GM23338 (cell line): ENCODE measurements around the gene CCDC138. TPM values are rescaled to one million over a fixed set of nuclear protein-coding genes. Genes with fewer than 3 reads are reported as not detected.

Experiments
- CREB1 ChIP-seq: fragments of 250-450 bp; sonication (Bioruptor Pico); IDR thresholded peaks from 2 replicates; pipeline ENCODE4 v1.5.0; 2020; ENCODE audit warnings: low read depth, mild to moderate bottlenecking, moderate library complexity
- POLR2AphosphoS5 ChIP-seq: IDR thresholded peaks from 2 replicates; pipeline ENCODE4 v1.6.1; 2016; ENCODE audit warnings: antibody characterized with exemption, low read depth
- STAT1 ChIP-seq: IDR thresholded peaks from one replicate; pipeline ENCODE4 v1.6.1; 2016; ENCODE audit warnings: antibody characterized with exemption; ENCODE audit not compliant: unreplicated experiment
- polyA plus RNA-seq: library from polyadenylated mRNA; unstranded; fragments of >200 nt; fragmentation: Nextera tagmentation; extraction: Ambion mirVana; gene quantifications from 2 replicates; pipeline ENCODE4 v1.2.1, GENCODE V29; 2016
- total RNA-seq: library from RNA; depleted of rRNA; stranded (reverse); fragments of >200 nt; shearing (Covaris generic); gene quantifications from 2 replicates; pipeline ENCODE4 v1.2.3, GENCODE V29; 2014
- TF ChIP-seq, protein P1 (sequence below): fragments of 250-450 bp; sonication (Bioruptor Pico); IDR thresholded peaks from 2 replicates; pipeline ENCODE4 v1.5.0; 2020; ENCODE audit warnings: mild to moderate bottlenecking, moderate library complexity
- TF ChIP-seq, protein P2 (sequence below): IDR thresholded peaks from 2 replicates; pipeline ENCODE4 v1.6.1; 2016; ENCODE audit warnings: antibody characterized with exemption
- TF ChIP-seq, protein P3 (sequence below): IDR thresholded peaks from one replicate; pipeline ENCODE4 v1.6.1; 2018; ENCODE audit warnings: antibody characterized with exemption; ENCODE audit not compliant: unreplicated experiment

The CCDC138 gene
- total and polyA plus RNA-seq, 2 experiments from 2014 or later: 30.8 to 31.6 TPM

DNA sequence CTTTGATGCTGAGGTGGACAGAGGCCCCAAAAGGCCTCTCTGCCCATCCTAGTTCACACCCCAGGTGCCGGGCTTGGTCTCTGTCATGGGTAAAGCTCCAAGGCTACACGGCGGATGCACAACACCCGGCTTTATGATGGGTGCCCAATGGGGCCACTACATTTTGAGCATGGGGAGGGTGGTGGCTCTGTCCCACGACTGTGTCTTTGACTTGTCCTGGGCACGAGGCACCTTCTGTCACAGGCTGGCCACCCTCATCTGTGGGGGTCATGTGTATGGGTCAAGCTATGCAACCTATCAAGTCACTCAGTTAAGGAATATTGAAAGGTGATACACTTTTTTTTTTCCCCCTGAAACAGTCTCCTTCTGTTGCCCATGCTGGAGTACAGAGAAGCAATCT lies 138.7 kb downstream of the CCDC138 start (continued):
- TF ChIP-seq, protein P1, sequence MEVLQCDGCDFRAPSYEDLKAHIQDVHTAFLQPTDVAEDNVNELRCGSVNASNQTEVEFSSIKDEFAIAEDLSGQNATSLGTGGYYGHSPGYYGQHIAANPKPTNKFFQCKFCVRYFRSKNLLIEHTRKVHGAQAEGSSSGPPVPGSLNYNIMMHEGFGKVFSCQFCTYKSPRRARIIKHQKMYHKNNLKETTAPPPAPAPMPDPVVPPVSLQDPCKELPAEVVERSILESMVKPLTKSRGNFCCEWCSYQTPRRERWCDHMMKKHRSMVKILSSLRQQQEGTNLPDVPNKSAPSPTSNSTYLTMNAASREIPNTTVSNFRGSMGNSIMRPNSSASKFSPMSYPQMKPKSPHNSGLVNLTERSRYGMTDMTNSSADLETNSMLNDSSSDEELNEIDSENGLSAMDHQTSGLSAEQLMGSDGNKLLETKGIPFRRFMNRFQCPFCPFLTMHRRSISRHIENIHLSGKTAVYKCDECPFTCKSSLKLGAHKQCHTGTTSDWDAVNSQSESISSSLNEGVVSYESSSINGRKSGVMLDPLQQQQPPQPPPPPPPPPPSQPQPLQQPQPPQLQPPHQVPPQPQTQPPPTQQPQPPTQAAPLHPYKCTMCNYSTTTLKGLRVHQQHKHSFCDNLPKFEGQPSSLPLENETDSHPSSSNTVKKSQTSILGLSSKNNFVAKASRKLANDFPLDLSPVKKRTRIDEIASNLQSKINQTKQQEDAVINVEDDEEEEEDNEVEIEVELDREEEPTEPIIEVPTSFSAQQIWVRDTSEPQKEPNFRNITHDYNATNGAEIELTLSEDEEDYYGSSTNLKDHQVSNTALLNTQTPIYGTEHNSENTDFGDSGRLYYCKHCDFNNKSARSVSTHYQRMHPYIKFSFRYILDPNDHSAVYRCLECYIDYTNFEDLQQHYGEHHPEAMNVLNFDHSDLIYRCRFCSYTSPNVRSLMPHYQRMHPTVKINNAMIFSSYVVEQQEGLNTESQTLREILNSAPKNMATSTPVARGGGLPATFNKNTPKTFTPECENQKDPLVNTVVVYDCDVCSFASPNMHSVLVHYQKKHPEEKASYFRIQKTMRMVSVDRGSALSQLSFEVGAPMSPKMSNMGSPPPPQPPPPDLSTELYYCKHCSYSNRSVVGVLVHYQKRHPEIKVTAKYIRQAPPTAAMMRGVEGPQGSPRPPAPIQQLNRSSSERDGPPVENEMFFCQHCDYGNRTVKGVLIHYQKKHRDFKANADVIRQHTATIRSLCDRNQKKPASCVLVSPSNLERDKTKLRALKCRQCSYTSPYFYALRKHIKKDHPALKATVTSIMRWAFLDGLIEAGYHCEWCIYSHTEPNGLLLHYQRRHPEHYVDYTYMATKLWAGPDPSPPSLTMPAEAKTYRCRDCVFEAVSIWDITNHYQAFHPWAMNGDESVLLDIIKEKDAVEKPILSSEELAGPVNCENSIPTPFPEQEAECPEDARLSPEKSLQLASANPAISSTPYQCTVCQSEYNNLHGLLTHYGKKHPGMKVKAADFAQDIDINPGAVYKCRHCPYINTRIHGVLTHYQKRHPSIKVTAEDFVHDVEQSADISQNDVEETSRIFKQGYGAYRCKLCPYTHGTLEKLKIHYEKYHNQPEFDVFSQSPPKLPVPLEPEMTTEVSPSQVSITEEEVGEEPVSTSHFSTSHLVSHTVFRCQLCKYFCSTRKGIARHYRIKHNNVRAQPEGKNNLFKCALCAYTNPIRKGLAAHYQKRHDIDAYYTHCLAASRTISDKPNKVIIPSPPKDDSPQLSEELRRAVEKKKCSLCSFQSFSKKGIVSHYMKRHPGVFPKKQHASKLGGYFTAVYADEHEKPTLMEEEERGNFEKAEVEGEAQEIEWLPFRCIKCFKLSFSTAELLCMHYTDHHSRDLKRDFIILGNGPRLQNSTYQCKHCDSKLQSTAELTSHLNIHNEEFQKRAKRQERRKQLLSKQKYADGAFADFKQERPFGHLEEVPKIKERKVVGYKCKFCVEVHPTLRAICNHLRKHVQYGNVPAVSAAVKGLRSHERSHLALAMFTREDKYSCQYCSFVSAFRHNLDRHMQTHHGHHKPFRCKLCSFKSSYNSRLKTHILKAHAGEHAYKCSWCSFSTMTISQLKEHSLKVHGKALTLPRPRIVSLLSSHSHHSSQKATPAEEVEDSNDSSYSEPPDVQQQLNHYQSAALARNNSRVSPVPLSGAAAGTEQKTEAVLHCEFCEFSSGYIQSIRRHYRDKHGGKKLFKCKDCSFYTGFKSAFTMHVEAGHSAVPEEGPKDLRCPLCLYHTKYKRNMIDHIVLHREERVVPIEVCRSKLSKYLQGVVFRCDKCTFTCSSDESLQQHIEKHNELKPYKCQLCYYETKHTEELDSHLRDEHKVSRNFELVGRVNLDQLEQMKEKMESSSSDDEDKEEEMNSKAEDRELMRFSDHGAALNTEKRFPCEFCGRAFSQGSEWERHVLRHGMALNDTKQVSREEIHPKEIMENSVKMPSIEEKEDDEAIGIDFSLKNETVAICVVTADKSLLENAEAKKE: no peak
- TF ChIP-seq STAT1 (no peak), POLR2AphosphoS5 (no peak), CREB1 (CRISPR knock-in tag) (no peak)
- TF ChIP-seq, protein P2, sequence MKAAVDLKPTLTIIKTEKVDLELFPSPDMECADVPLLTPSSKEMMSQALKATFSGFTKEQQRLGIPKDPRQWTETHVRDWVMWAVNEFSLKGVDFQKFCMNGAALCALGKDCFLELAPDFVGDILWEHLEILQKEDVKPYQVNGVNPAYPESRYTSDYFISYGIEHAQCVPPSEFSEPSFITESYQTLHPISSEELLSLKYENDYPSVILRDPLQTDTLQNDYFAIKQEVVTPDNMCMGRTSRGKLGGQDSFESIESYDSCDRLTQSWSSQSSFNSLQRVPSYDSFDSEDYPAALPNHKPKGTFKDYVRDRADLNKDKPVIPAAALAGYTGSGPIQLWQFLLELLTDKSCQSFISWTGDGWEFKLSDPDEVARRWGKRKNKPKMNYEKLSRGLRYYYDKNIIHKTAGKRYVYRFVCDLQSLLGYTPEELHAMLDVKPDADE: no peak
- TF ChIP-seq, protein P3, sequence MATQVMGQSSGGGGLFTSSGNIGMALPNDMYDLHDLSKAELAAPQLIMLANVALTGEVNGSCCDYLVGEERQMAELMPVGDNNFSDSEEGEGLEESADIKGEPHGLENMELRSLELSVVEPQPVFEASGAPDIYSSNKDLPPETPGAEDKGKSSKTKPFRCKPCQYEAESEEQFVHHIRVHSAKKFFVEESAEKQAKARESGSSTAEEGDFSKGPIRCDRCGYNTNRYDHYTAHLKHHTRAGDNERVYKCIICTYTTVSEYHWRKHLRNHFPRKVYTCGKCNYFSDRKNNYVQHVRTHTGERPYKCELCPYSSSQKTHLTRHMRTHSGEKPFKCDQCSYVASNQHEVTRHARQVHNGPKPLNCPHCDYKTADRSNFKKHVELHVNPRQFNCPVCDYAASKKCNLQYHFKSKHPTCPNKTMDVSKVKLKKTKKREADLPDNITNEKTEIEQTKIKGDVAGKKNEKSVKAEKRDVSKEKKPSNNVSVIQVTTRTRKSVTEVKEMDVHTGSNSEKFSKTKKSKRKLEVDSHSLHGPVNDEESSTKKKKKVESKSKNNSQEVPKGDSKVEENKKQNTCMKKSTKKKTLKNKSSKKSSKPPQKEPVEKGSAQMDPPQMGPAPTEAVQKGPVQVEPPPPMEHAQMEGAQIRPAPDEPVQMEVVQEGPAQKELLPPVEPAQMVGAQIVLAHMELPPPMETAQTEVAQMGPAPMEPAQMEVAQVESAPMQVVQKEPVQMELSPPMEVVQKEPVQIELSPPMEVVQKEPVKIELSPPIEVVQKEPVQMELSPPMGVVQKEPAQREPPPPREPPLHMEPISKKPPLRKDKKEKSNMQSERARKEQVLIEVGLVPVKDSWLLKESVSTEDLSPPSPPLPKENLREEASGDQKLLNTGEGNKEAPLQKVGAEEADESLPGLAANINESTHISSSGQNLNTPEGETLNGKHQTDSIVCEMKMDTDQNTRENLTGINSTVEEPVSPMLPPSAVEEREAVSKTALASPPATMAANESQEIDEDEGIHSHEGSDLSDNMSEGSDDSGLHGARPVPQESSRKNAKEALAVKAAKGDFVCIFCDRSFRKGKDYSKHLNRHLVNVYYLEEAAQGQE: no peak
